Epidermal melanocyte (primary cell): ENCODE measurements around the gene SUSD4.

Experiments used
- DNase-seq: peaks from one replicate; pipeline ENCODE4 v3.0.0; 2011; ENCODE audit warnings: low spot score; ENCODE audit not compliant: insufficient read length

Gene SUSD4

GRCh38 chr1:223363057-223363855 is 720 bp downstream of the SUSD4 start:
- DNase-seq = no peak

GRCh38 chr1:223358826-223359225 is 5.2 kb downstream of the SUSD4 start:
- no peak for DNase-seq

- DNase-seq = no peak
These were observed 8.3 kb downstream of the SUSD4 start for GRCh38 chr1:223355699-223356098.

GRCh38 chr1:223353939-223354338 is 10.0 kb downstream of the SUSD4 start:
- DNase-seq = no peak

- no peak for DNase-seq
These were observed 11.0 kb downstream of the SUSD4 start for GRCh38 chr1:223352944-223353343.

- no peak for DNase-seq
These were observed 13.5 kb downstream of the SUSD4 start for GRCh38 chr1:223350361-223350908.

GRCh38 chr1:223349241-223349640 is 14.7 kb downstream of the SUSD4 start:
- DNase-seq = no peak

- no peak for DNase-seq
These were observed 15.5 kb downstream of the SUSD4 start for GRCh38 chr1:223348439-223348838.

GRCh38 chr1:223347583-223347982 is 16.4 kb downstream of the SUSD4 start:
- no peak for DNase-seq

GRCh38 chr1:223346311-223346710 is 17.7 kb downstream of the SUSD4 start:
- no peak for DNase-seq

- no peak for DNase-seq
These were observed 18.3 kb downstream of the SUSD4 start for GRCh38 chr1:223345720-223346119.

- no peak for DNase-seq
These were observed 19.5 kb downstream of the SUSD4 start for GRCh38 chr1:223344491-223344890.

GRCh38 chr1:223343692-223344091 is 20.3 kb downstream of the SUSD4 start:
- DNase-seq = no peak

GRCh38 chr1:223341121-223341520 is 22.9 kb downstream of the SUSD4 start:
- DNase-seq = no peak

GRCh38 chr1:223340637-223341036 is 23.3 kb downstream of the SUSD4 start:
- DNase-seq = no peak

GRCh38 chr1:223339861-223340260 is 24.1 kb downstream of the SUSD4 start:
- DNase-seq = no peak

GRCh38 chr1:223338811-223339746 is 24.9 kb downstream of the SUSD4 start:
- DNase-seq = no peak

GRCh38 chr1:223337174-223337869 is 26.7 kb downstream of the SUSD4 start:
- DNase-seq = no peak

- DNase-seq = no peak
These were observed 29.8 kb downstream of the SUSD4 start for GRCh38 chr1:223334156-223334555.

- no peak for DNase-seq
These were observed 31.0 kb downstream of the SUSD4 start for GRCh38 chr1:223332997-223333396.

- DNase-seq = no peak
These were observed 32.0 kb downstream of the SUSD4 start for GRCh38 chr1:223331929-223332328.
